Lower lobe of right lung (tissue), 2 donors: ENCODE results near the gene TENM4. TPM values are rescaled to one million over a fixed set of nuclear protein-coding genes. Genes with fewer than 3 reads are reported as not detected.

Source experiments
- ATAC-seq, 2 donors: fragments of 200-7000 bp; cut with Tn5 transposase; one replicate each; pipeline ENCODE4 v1.9.1; 2020 to 2022; ENCODE audit warnings: mild to moderate bottlenecking in 2 of 2, moderate library complexity in 2 of 2
- DNase-seq: peaks from one replicate; pipeline ENCODE4 v3.0.0-alpha.2; 2020
- H3K27ac ChIP-seq: fragments of 200-600 bp; one replicate; pipeline ENCODE4 v1.8.0; 2022
- H3K27me3 ChIP-seq: fragments of 200-600 bp; one replicate; pipeline ENCODE4 v1.8.0; 2022; ENCODE audit warnings: low read depth
- H3K36me3 ChIP-seq: fragments of 200-600 bp; one replicate; pipeline ENCODE4 v1.8.0; 2022; ENCODE audit warnings: mild to moderate bottlenecking
- H3K4me1 ChIP-seq: fragments of 200-600 bp; one replicate; pipeline ENCODE4 v1.8.0; 2022
- H3K4me3 ChIP-seq: fragments of 200-600 bp; one replicate; pipeline ENCODE4 v1.8.0; 2022; ENCODE audit warnings: mild to moderate bottlenecking
- H3K9me3 ChIP-seq: fragments of 200-600 bp; one replicate; pipeline ENCODE4 v1.8.0; 2022
- intact Hi-C: fragments of 100-400 bp; cut with DNase I; formaldehyde crosslinking; loops from one replicate; pipeline ENCODE4 v1.11.0; 2022
- total RNA-seq: library from RNA; stranded (reverse); fragmentation: NEBNext Ultra II Directional; extraction: Animal tissue kit (Norgen Biotek cat#: 25700); gene quantifications from one replicate; pipeline ENCODE4 v1.2.1, GENCODE V29; 2021
- TF ChIP-seq, protein P1 (sequence below): fragments of 200-600 bp; IDR thresholded peaks from one replicate; pipeline ENCODE4 v1.8.0; 2022; ENCODE audit warnings: antibody characterized with exemption, mild to moderate bottlenecking
- donor health status: DM: no; HTN: yes; CAD: no; lungs with severe emphysema.

Gene TENM4
- total RNA-seq, 1 donor from 2014 or later = 1.1 TPM

DNA sequence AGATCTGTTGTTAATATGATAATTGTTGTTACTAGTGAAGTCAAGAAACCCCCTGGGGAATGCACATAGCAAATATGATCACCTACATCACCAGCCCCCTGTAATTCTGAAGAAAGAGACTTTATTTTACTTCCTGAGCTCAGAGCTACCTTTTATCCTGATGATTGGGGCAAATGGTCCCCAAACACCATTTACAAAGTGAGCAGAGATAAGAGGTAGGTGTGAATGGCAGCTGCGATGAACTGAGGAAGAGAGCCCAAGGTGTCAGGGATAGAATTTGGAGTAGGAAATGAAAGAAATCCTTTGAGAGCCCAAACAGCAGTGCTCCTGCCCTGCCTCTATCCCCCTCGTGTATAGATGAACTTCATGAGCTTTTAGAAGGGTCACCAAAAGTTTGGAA lies 69.1 kb downstream of the TENM4 start:
- H3K4me3 ChIP-seq = no peak overlapping the region
- DNase-seq (no peak), ATAC-seq (no peak)
- no peak overlapping the region for H3K27ac ChIP-seq
- H3K4me1 ChIP-seq = no peaks in the 10 kb centered on the region
- no peaks in the 10 kb centered on the region for H3K27me3 ChIP-seq
- intact Hi-C loops = no loop called here
- H3K9me3 ChIP-seq = no peaks in the 10 kb centered on the region
- TF ChIP-seq, protein P1, sequence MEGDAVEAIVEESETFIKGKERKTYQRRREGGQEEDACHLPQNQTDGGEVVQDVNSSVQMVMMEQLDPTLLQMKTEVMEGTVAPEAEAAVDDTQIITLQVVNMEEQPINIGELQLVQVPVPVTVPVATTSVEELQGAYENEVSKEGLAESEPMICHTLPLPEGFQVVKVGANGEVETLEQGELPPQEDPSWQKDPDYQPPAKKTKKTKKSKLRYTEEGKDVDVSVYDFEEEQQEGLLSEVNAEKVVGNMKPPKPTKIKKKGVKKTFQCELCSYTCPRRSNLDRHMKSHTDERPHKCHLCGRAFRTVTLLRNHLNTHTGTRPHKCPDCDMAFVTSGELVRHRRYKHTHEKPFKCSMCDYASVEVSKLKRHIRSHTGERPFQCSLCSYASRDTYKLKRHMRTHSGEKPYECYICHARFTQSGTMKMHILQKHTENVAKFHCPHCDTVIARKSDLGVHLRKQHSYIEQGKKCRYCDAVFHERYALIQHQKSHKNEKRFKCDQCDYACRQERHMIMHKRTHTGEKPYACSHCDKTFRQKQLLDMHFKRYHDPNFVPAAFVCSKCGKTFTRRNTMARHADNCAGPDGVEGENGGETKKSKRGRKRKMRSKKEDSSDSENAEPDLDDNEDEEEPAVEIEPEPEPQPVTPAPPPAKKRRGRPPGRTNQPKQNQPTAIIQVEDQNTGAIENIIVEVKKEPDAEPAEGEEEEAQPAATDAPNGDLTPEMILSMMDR = no peak
- no peaks in the 10 kb centered on the region for H3K36me3 ChIP-seq

- Histone ChIP-seq H3K4me1 (no peaks in the 10 kb centered on the region), H3K27ac (no peak overlapping the region), H3K9me3 (no peaks in the 10 kb centered on the region), H3K36me3 (no peaks in the 10 kb centered on the region), H3K27me3 (no peaks in the 10 kb centered on the region), H3K4me3 (no peak overlapping the region)
- TF ChIP-seq, protein P1 = no peak
- DNase-seq = no peak
- no peak for ATAC-seq
- intact Hi-C loops = no loop called here
Observed at GRCh38 chr11:79371152-79371551, 69.7 kb downstream of the TENM4 start.

DNA sequence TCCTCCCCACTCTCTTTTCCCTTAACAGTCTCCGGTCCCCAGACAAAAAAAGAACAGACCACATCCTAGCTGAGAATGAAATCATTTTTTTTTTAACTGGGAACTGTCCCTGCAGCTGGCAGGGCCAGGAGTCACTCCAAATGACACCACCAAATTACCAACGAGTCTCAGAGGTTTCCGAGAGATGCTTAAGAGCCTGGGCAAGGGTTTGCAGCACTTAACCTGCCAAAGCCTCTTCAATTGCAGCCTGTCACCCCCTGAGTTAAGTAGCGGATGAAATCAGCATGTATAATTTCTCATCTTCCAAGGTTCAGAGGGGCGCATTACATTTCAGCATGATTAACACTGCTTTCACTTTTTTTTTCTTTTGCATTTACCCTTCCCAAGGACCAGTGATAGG lies 71.8 kb downstream of the TENM4 start:
- intact Hi-C loops = no loop called here
- Histone ChIP-seq H3K27me3 (no peaks in the 10 kb centered on the region), H3K4me3 (no peak overlapping the region), H3K27ac (no peak overlapping the region), H3K9me3 (no peaks in the 10 kb centered on the region), H3K36me3 (no peaks in the 10 kb centered on the region), H3K4me1 (no peaks in the 10 kb centered on the region)
- DNase-seq = no peak
- TF ChIP-seq, protein P1 = no peak
- no peak for ATAC-seq

DNA sequence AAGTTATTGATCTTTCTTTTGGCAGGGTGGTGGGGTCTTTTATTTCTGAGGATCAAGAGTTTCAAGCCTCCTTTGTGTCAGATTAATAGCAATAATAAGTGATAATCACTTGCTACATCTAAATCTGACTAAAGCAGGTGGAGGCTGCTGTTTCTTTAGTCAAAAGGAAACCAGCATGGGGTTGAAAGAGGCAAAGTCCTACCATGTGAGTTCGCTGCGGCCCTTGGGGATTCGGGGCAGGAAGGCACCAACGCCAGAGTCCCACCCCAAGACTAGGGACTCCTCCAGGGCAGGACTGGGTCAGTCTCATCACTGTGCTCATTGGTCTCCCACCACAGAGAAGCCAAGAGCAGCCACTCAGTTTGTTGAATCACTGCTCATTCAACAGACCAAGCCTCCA lies 73.0 kb downstream of the TENM4 start:
- Histone ChIP-seq H3K4me3 (no peak overlapping the region), H3K27me3 (no peaks in the 10 kb centered on the region), H3K27ac (no peak overlapping the region), H3K36me3 (no peaks in the 10 kb centered on the region), H3K4me1 (no peaks in the 10 kb centered on the region), H3K9me3 (no peaks in the 10 kb centered on the region)
- intact Hi-C loops = no loop called here
- ATAC-seq (no peak), DNase-seq (no peak)
- TF ChIP-seq, protein P1 = no peak

DNA sequence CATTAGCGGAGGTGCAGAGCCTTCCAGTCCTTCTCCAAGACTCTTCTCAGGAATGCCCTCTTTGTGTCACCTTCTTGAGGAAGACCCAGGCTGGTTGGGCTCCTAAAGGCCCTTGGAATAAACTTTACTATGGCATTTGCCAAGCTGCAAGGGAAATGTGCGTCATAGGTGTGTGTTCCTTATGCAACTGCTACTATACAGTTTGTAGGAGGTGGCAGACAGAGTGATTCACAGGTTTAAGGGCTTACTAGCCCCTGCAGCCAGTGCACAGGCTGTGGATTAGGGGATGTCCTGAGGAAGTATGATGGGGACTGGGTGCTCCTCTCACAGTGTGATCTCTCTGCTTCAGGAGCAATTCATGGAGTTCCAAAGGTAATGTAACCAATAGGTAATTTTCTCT lies 74.6 kb downstream of the TENM4 start:
- H3K27ac ChIP-seq = no peak overlapping the region
- DNase-seq (no peak), ATAC-seq (no peak)
- H3K4me1 ChIP-seq = no peaks in the 10 kb centered on the region
- H3K27me3 ChIP-seq = no peaks in the 10 kb centered on the region
- TF ChIP-seq, protein P1 = no peak
- no peaks in the 10 kb centered on the region for H3K9me3 ChIP-seq
- no peak overlapping the region for H3K4me3 ChIP-seq
- H3K36me3 ChIP-seq = no peaks in the 10 kb centered on the region
- intact Hi-C loops = no loop called here

GRCh38 chr11:79363861-79364378 lies 76.9 kb downstream of the TENM4 start:
- DNase-seq (no peak), ATAC-seq (no peak)
- intact Hi-C loops = no loop called here
- no peak overlapping the region for H3K27ac ChIP-seq
- no peaks in the 10 kb centered on the region for H3K4me1 ChIP-seq
- H3K27me3 ChIP-seq = no peaks in the 10 kb centered on the region
- no peaks in the 10 kb centered on the region for H3K9me3 ChIP-seq
- no peaks in the 10 kb centered on the region for H3K36me3 ChIP-seq
- TF ChIP-seq, protein P1 = no peak
- H3K4me3 ChIP-seq = no peak overlapping the region
